Fibroblast of lung (primary cell): ENCODE measurements around the gene FAM174C. TPM values are rescaled to one million over a fixed set of nuclear protein-coding genes. Genes with fewer than 3 reads are reported as not detected.

Source experiments
- DNase-seq, 2 donors: peaks; one replicate each; pipeline versions ENCODE4 v3.0.0 to v3.0.0-alpha.2; 2010; ENCODE audit warnings: low read depth in 2 of 2
- H2AFZ ChIP-seq: 2 replicates; pipeline ENCODE4 v1.5.1; 2012; ENCODE audit warnings: low read length, control low read depth, inconsistent platforms
- H3K27ac ChIP-seq: 2 replicates; pipeline ENCODE4 v1.5.1; 2011; ENCODE audit warnings: low read length, control low read depth; ENCODE audit not compliant: insufficient read depth
- H3K27me3 ChIP-seq: 2 replicates; pipeline ENCODE4 v1.5.1; 2011; ENCODE audit warnings: mild to moderate bottlenecking, low read length; ENCODE audit not compliant: control insufficient read depth, insufficient read depth
- H3K36me3 ChIP-seq: 2 replicates; pipeline ENCODE4 v1.5.1; 2011; ENCODE audit warnings: low read length; ENCODE audit not compliant: control insufficient read depth, insufficient read depth
- H3K4me1 ChIP-seq: 2 replicates; pipeline ENCODE4 v1.5.1; 2011; ENCODE audit warnings: low read length; ENCODE audit not compliant: control insufficient read depth, insufficient read depth; ENCODE audit errors: extremely low read depth
- H3K4me2 ChIP-seq: 2 replicates; pipeline ENCODE4 v1.5.1; 2011; ENCODE audit warnings: low read length, control low read depth; ENCODE audit not compliant: insufficient read depth; ENCODE audit errors: extremely low read depth
- H3K4me3 ChIP-seq, 4 experiments: fragments of 200-600 bp in 1 of 4; sonication (generic) in 1 of 4; replicated peaks in 1 of 4; 2 replicates each; pipeline ENCODE4 v1.5.1; 2011 to 2016; ENCODE audit warnings: low read length in 4 of 4, low read depth in 3 of 4, mild to moderate bottlenecking in 3 of 4, control low read depth in 2 of 4, inconsistent platforms in 1 of 4, mixed read lengths in 1 of 4; ENCODE audit not compliant: insufficient read depth in 1 of 4; ENCODE audit errors: control extremely low read depth in 1 of 4
- H3K79me2 ChIP-seq: 2 replicates; pipeline ENCODE4 v1.5.1; 2012; ENCODE audit warnings: mild to moderate bottlenecking, low read length, inconsistent platforms; ENCODE audit not compliant: control insufficient read depth, insufficient read depth
- H3K9ac ChIP-seq: 2 replicates; pipeline ENCODE4 v1.5.1; 2011; ENCODE audit warnings: mild to moderate bottlenecking, low read length, control low read depth; ENCODE audit not compliant: insufficient read depth
- H3K9me3 ChIP-seq: 2 replicates; pipeline ENCODE4 v1.5.1; 2012; ENCODE audit warnings: low read depth, low read length; ENCODE audit not compliant: control insufficient read depth, insufficient read depth
- H4K20me1 ChIP-seq: 2 replicates; pipeline ENCODE4 v1.5.1; 2011; ENCODE audit warnings: low read length; ENCODE audit not compliant: control insufficient read depth, insufficient read depth; ENCODE audit errors: extremely low read depth
- EZH2 ChIP-seq: IDR thresholded peaks from 2 replicates; pipeline ENCODE4 v1.5.1; 2012; ENCODE audit warnings: low read length, control low read depth, mild to moderate bottlenecking; ENCODE audit errors: missing control alignments
- polyA plus RNA-seq, 2 donors: library from polyadenylated mRNA; depleted of rRNA in 1 of 2; stranded (reverse) in 1 of 2; unstranded in 1 of 2; fragments of >200 nt; gene quantifications; 2 replicates each; pipeline ENCODE4 v1.2.1, GENCODE V29; 2011 to 2012; ENCODE audit warnings: missing spikeins in 1 of 2
- total RNA-seq: library from RNA; depleted of rRNA; stranded (reverse); fragments of >200 nt; gene quantifications from 2 replicates; pipeline ENCODE4 v1.2.1, GENCODE V29; 2014
- TF ChIP-seq, protein P1 (sequence below), 2 donors: IDR thresholded peaks in 1 of 2; conservative IDR thresholded peaks in 1 of 2; 1 replicate in 1 of 2; 2 replicates in 1 of 2; pipeline ENCODE4 v1.5.1; 2011 to 2012; ENCODE audit warnings: low read length in 2 of 2, control low read depth in 1 of 2, inconsistent platforms in 1 of 2, low read depth in 1 of 2, mild to moderate bottlenecking in 1 of 2

Gene FAM174C
- total and polyA plus RNA-seq, 2 donors (not counting 1 experiment from before 2014, with no cell fraction given) = 16.1 to 22.5 TPM

DNA sequence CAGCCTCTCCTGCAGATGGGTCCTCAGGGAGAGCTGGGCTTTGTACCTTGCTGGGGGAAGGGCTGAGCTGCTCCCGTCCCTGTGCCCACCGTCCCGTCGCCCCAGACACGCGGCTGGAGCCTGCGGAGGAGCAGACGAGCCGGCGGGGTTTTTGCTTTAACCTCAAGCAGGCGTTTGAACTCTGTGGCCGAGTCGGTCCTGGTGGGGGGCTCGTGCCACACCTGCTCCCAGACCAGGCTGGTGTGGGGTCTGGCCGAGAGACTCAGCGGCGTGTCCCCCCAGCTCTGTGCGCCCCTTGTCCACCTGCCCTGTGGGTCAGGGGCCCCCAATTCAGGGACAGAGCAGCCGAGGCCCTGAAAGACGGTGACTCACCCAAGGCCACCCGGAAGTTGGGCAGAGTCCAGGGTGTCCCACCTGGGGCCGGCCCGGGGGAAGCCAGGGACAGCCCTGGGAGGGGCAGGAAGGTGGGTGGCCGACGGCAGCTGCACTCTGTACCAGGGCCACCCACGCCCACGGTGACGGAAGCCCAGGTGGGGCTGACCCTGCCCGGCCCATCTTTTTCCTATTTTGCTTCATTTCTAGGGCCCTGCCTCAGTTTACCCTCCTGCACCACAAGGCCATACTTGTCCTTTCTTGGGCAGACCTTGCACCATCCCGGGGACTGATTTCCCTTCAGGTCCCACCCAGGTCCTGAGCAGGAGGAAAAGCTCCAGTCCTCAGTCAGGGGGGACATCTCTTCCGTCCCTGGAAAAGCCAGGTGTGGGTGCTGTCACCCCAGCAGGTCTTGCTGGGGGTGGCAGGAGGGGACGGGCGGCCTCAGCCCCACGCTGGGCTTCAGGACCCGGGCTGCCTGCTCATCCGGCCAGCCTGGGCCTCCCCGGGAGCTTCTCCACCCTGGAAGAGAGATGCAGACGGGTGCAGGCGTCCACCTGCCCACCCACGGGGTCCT is 15.6 kb downstream of the FAM174C start:
- Histone ChIP-seq H3K9ac (no peak overlapping the region), H2AFZ (no peak overlapping the region), H3K9me3 (no peaks in the 10 kb centered on the region), H3K36me3 (no peaks in the 10 kb centered on the region), H3K4me1 (no peaks in the 10 kb centered on the region), H3K79me2 (no peaks in the 10 kb centered on the region), H3K27ac (no peak overlapping the region), H3K4me2 (no peak overlapping the region), H4K20me1 (no peaks in the 10 kb centered on the region), H3K4me3 (no peak overlapping the region), H3K27me3 (peaks cover 16% of the 10 kb centered on the region)
- no peak for DNase-seq
- TF ChIP-seq, protein P1, sequence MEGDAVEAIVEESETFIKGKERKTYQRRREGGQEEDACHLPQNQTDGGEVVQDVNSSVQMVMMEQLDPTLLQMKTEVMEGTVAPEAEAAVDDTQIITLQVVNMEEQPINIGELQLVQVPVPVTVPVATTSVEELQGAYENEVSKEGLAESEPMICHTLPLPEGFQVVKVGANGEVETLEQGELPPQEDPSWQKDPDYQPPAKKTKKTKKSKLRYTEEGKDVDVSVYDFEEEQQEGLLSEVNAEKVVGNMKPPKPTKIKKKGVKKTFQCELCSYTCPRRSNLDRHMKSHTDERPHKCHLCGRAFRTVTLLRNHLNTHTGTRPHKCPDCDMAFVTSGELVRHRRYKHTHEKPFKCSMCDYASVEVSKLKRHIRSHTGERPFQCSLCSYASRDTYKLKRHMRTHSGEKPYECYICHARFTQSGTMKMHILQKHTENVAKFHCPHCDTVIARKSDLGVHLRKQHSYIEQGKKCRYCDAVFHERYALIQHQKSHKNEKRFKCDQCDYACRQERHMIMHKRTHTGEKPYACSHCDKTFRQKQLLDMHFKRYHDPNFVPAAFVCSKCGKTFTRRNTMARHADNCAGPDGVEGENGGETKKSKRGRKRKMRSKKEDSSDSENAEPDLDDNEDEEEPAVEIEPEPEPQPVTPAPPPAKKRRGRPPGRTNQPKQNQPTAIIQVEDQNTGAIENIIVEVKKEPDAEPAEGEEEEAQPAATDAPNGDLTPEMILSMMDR (conservative IDR thresholded peaks at IDR 0.05 in 1 of 2, IDR thresholded peaks at IDR 0.05 in 1 of 2; ENCODE audit: low read depth in 1 of 2, low read length in 2 of 2) = no peak
- no peak for TF ChIP-seq EZH2

- no peak for TF ChIP-seq EZH2
- no peak for DNase-seq
Observed at GRCh38 chr19:1291761-1292418, 16.6 kb downstream of the FAM174C start.

DNA sequence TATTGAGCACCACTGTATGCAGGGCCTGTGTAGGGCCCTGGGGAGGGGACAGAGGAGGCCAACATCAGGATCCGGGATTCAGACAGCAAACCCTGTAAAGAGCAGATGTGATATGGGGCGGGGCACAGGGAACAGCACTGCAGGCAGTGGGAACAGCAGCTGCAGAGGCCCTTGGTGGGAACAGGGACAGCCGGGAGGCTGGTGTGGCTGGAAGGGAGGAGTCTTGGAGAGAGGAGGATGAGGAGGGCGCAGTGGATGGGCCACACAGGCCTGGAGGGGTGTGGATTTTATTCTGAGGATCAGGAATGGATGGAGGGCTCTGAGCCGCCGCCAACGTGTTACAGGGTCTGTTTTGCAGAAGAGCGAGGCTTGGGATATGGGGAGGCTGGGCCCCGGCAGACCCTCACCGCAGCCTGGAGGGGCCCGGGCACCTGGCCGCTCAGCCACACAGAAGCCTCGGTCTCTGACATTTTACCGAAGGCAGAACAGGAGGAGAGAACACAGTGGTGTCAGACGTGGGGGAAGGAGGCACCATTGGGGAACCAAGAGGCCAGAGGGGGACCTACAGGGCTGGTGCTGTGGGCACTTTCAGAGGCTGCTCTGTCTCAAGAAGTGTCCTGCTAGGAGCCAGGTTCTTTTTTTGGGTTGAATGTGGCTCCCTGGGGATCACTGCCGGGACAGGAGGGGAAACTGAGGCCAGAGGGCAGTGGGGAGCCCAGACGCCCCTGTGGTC is 17.3 kb downstream of the FAM174C start:
- TF ChIP-seq, protein P1 (conservative IDR thresholded peaks at IDR 0.05 in 1 of 2, IDR thresholded peaks at IDR 0.05 in 1 of 2; ENCODE audit: low read depth in 1 of 2, low read length in 2 of 2) = no peak
- TF ChIP-seq EZH2 = no peak
- no peaks in the 10 kb centered on the region for H3K4me1 ChIP-seq
- peaks cover 4% of the 10 kb centered on the region for H3K27me3 ChIP-seq
- H3K79me2 ChIP-seq = no peaks in the 10 kb centered on the region
- H3K9me3 ChIP-seq = no peaks in the 10 kb centered on the region
- no peak overlapping the region for H3K9ac ChIP-seq
- H3K36me3 ChIP-seq = no peaks in the 10 kb centered on the region
- no peaks in the 10 kb centered on the region for H4K20me1 ChIP-seq
- H3K4me2 ChIP-seq = no peak overlapping the region
- no peak overlapping the region for H3K4me3 ChIP-seq
- no peak overlapping the region for H3K27ac ChIP-seq
- H2AFZ ChIP-seq = no peak overlapping the region
- DNase-seq = no peak

More at GRCh38 chr19:1291761-1292418, 16.6 kb downstream of the FAM174C start:
- Histone ChIP-seq H2AFZ (no peak overlapping the region), H3K4me1 (no peaks in the 10 kb centered on the region), H4K20me1 (no peaks in the 10 kb centered on the region), H3K9ac (no peak overlapping the region), H3K36me3 (no peaks in the 10 kb centered on the region), H3K79me2 (no peaks in the 10 kb centered on the region), H3K4me3 (no peak overlapping the region), H3K27ac (no peak overlapping the region), H3K4me2 (no peak overlapping the region), H3K27me3 (peaks cover 9% of the 10 kb centered on the region), H3K9me3 (no peaks in the 10 kb centered on the region)
